K562 (cell line): Measurements from ENCODE around the gene PTCRA. TPM values are rescaled to one million over a fixed set of nuclear protein-coding genes. Genes with fewer than 3 reads are reported as not detected.

Experiments
- CBFA2T3 ChIP-seq: fragments of 450-650 bp; IDR thresholded peaks from 2 replicates; pipeline ENCODE4 v1.6.1; 2017
- CC2D1A ChIP-seq: fragments of 450-650 bp; IDR thresholded peaks from 2 replicates; pipeline ENCODE4 v1.6.1; 2017; ENCODE audit warnings: mild to moderate bottlenecking
- CTCF ChIP-seq, 3 experiments: IDR thresholded peaks in 2 of 3; conservative IDR thresholded peaks in 1 of 3; 2 replicates each; pipeline ENCODE4 v1.5.1; 2011 to 2012; ENCODE audit warnings: low read length in 3 of 3, mild to moderate bottlenecking in 3 of 3, control low read depth in 2 of 3, improper control_type of control experiment in 1 of 3, inconsistent platforms in 1 of 3, low read depth in 1 of 3, mixed read lengths in 1 of 3, moderate library complexity in 1 of 3; ENCODE audit not compliant: insufficient read depth in 2 of 3
- ESRRA ChIP-seq: fragments of 450-650 bp; IDR thresholded peaks from 2 replicates; pipeline ENCODE4 v1.6.1; 2014; ENCODE audit warnings: low read depth, mild to moderate bottlenecking, moderate library complexity, borderline replicate concordance
- LCOR ChIP-seq: sonication (generic); formaldehyde crosslinking; IDR thresholded peaks from 2 replicates; pipeline ENCODE4 v1.8.0; 2022; ENCODE audit warnings: mild to moderate bottlenecking, missing genetic modification reagents
- NONO ChIP-seq, 2 experiments: fragments of 200-400 bp in 1 of 2; fragments of 450-650 bp in 1 of 2; formaldehyde crosslinking in 1 of 2; IDR thresholded peaks; 2 replicates each; pipeline ENCODE4 v1.6.1; 2017; ENCODE audit warnings: low read depth in 2 of 2, mild to moderate bottlenecking in 2 of 2, moderate library complexity in 2 of 2, low read length in 1 of 2
- REST ChIP-seq, 2 experiments: fragments of 450-650 bp; formaldehyde crosslinking in 1 of 2; IDR thresholded peaks; 2 replicates each; pipeline versions ENCODE4 v1.4.0 to v1.6.1; 2014 to 2020; ENCODE audit warnings: mild to moderate bottlenecking in 2 of 2, borderline replicate concordance in 1 of 2, low read depth in 1 of 2
- SRSF3 ChIP-seq: fragments of 200-400 bp; formaldehyde crosslinking; IDR thresholded peaks from 2 replicates; pipeline ENCODE4 v1.6.1; 2016; ENCODE audit warnings: mild to moderate bottlenecking, low read length, moderate library complexity; ENCODE audit not compliant: insufficient read depth
- TEAD1 ChIP-seq, 2 experiments: fragments of 450-650 bp in 1 of 2; sonication (generic) in 1 of 2; formaldehyde crosslinking; IDR thresholded peaks; 2 replicates each; pipeline versions ENCODE4 v1.4.0 to v1.8.0; 2020 to 2022; ENCODE audit warnings: mild to moderate bottlenecking in 2 of 2, missing genetic modification reagents in 1 of 2
- TOE1 ChIP-seq, 2 experiments: fragments of 450-650 bp in 1 of 2; sonication (generic) in 1 of 2; formaldehyde crosslinking in 1 of 2; IDR thresholded peaks; 2 replicates each; pipeline versions ENCODE4 v1.7.1 to v1.8.0; 2016 to 2022; ENCODE audit warnings: borderline replicate concordance in 2 of 2, mild to moderate bottlenecking in 2 of 2, antibody characterized with exemption in 1 of 2, inconsistent platforms in 1 of 2, low read depth in 1 of 2, missing genetic modification reagents in 1 of 2, moderate library complexity in 1 of 2
- polyA plus RNA-seq, 8 experiments: library from polyadenylated mRNA; depleted of rRNA in 4 of 8; stranded (reverse) in 5 of 8; unstranded in 3 of 8; fragments of >200 nt; fragmentation: Nextera tagmentation in 2 of 8; fragmentation: Illumina TruSeq in 1 of 8; extraction: Ambion mirVana in 2 of 8; extraction: Trizol in 1 of 8; gene quantifications; 2 replicates each; pipeline versions ENCODE4 v1.2.1 to v1.2.3, GENCODE V29; 2011 to 2014; ENCODE audit warnings: inconsistent platforms in 1 of 8, missing spikeins in 1 of 8
- total RNA-seq, 7 experiments: library from RNA; depleted of rRNA in 6 of 7; stranded (reverse); fragments of >200 nt in 6 of 7; fragmentation: Illumina TruSeq in 2 of 7; extraction: Trizol in 2 of 7; gene quantifications; 2 replicates each; pipeline versions ENCODE4 v1.2.1 to v1.2.3, GENCODE V29; 2011 to 2021; ENCODE audit warnings: low replicate concordance in 1 of 7
- TF ChIP-seq, protein P1 (sequence below), 2 experiments: fragments of 450-650 bp; conservative IDR thresholded peaks; 2 replicates each; pipeline ENCODE4 v1.6.1; 2017; ENCODE audit warnings: mild to moderate bottlenecking in 2 of 2, moderate library complexity in 2 of 2

Gene PTCRA
- total and polyA plus RNA-seq, 9 of the 15 experiments (the other 6 are each of a cell fraction or from before 2014, with no cell fraction given), result 0.21 TPM; not detected in 8

DNA sequence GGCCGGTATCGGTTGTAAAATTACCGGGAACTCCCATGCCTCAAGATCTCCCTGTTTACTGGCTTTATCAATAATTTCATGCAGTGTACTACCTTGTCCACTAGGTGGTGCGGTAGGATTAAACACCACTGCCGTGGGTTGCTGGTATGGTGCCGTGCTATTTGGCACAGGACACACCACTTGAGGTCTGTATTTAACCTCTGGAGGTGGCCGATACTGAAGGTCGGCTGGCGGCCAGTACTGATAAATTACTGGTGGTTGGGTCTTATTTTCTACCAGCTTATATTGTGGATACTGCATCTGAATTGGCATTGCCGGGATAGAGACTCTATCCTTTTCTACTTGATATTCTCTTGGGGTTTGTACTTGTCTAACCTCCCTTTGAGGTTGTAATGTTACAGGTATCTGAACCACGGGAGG lies 14.3 kb upstream of the PTCRA start (continued):
- TF ChIP-seq CTCF (IDR thresholded peaks at IDR 0.05 in 2 of 3, conservative IDR thresholded peaks at IDR 0.05 in 1 of 3; ENCODE audit: insufficient read depth in 2 of 3, low read depth in 1 of 3, low read length in 3 of 3), result peak; percentile 91 to 98 (median 92)
- TF ChIP-seq LCOR, result 0 out of 2 replicates have a peak, but pooled peaks have one; percentile 21
- peak; percentile 64 for TF ChIP-seq CBFA2T3
- no peak for TF ChIP-seq SRSF3
- peak; percentile 78 for TF ChIP-seq CC2D1A
- peak; percentile 82 for TF ChIP-seq ESRRA
- peak; percentile 90 for TF ChIP-seq REST (IDR thresholded peaks at IDR 0.05; ENCODE audit: borderline replicate concordance)
- no peak for TF ChIP-seq REST (CRISPR knock-in tag; IDR thresholded peaks at IDR 0.05; ENCODE audit: low read depth)
- no peak for TF ChIP-seq TOE1 (IDR thresholded peaks at IDR 0.05; ENCODE audit: borderline replicate concordance)
- 0 out of 2 replicates have a peak, but pooled peaks have one; percentile 30 for TF ChIP-seq TOE1 (CRISPR knock-in tag; IDR thresholded peaks at IDR 0.05; ENCODE audit: borderline replicate concordance, low read depth)
- peak in 1 of 2 experiments; percentile 61; a peak in 1 of 4 replicates for TF ChIP-seq NONO (IDR thresholded peaks at IDR 0.05; ENCODE audit: low read depth in 2 of 2, low read length in 1 of 2)
- peak; percentile 44 to 71; a peak in 2 of 4 replicates for TF ChIP-seq TEAD1 (CRISPR knock-in tag; IDR thresholded peaks at IDR 0.05)
- TF ChIP-seq, protein P1, sequence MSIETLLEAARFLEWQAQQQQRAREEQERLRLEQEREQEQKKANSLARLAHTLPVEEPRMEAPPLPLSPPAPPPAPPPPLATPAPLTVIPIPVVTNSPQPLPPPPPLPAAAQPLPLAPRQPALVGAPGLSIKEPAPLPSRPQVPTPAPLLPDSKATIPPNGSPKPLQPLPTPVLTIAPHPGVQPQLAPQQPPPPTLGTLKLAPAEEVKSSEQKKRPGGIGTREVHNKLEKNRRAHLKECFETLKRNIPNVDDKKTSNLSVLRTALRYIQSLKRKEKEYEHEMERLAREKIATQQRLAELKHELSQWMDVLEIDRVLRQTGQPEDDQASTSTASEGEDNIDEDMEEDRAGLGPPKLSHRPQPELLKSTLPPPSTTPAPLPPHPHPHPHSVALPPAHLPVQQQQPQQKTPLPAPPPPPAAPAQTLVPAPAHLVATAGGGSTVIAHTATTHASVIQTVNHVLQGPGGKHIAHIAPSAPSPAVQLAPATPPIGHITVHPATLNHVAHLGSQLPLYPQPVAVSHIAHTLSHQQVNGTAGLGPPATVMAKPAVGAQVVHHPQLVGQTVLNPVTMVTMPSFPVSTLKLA (conservative IDR thresholded peaks at IDR 0.05), result peak; percentile 41 to 61; a peak in 2 of 4 replicates
